NCI-H128 (cell line): Measurements from ENCODE around the gene VPS13D.

Experiments used
- DNase-seq: peaks from one replicate; lab custom pipeline; 2025; ENCODE audit not compliant: unreplicated experiment; lab: John Stamatoyannopoulos, UW

Gene VPS13D

DNA sequence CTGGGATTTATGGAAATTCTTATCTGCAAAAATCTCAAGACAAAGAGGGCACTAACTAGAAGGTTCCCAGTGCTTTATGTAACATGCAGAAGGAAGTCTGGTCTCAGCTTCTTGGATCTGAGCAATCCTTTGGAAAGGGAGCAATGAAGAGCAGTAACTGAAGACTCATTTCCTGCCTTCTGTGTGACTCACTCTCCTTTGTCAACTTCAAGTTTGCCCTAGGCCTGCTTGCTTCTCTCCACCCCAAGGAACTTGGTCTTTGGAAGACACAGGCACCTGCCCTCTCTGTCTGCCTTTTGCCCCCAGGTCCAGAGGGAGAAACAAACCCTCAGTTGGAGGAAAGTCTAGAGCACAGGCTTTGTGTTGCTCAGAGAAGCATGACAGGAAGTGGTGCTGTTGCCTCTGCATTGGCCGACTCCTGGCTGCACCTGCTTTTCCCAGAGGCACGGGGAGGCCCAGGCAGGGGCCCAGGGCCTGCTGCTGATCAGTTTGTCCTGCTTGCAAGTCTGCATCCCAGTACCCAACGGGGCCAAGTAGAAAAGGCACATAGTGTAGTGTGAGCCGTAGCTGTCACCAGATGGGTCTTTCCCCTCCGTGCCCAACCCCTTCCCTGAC, 251.0 kb downstream of the VPS13D start:
- DNase-seq: no peak

DNA sequence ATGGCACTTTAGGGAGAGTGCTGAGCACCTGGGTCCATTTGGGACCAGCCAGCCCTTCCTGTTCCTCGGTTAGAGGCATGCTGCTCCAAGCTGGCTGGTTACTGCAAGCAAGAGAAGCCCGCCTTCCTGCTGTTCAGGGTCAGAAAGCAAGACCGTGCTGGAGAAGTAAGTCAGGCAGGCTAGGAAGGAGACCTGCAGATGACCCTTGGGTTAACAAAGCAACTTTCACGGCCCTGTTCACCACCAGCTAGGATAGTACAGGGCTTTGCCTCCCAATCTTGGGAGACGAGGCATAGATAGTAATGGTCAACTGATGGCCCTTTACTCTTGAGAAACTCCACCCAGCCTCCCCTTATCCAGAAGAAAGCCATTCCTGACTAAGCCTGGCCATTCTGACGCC, 252.1 kb downstream of the VPS13D start:
- DNase-seq: no peak

DNA sequence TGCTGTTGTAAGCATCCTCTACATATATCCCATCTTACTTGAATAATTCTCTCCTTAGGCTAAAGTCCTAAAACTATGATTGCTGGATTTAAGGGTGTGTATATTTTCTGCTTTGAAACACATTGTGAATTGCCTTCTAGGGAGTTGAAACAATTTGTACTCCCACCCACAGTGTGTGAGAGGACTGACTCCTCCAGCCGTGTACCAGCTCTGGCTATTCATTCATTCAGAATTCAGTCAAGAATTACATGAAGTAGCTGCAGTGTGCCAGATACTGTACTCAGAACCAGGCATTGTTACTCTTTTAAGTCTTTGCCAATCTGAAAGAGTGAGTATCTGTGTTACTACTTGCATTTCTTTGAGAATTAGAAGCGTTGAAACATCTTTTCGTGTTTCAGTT, 253.2 kb downstream of the VPS13D start:
- no peak for DNase-seq

DNA sequence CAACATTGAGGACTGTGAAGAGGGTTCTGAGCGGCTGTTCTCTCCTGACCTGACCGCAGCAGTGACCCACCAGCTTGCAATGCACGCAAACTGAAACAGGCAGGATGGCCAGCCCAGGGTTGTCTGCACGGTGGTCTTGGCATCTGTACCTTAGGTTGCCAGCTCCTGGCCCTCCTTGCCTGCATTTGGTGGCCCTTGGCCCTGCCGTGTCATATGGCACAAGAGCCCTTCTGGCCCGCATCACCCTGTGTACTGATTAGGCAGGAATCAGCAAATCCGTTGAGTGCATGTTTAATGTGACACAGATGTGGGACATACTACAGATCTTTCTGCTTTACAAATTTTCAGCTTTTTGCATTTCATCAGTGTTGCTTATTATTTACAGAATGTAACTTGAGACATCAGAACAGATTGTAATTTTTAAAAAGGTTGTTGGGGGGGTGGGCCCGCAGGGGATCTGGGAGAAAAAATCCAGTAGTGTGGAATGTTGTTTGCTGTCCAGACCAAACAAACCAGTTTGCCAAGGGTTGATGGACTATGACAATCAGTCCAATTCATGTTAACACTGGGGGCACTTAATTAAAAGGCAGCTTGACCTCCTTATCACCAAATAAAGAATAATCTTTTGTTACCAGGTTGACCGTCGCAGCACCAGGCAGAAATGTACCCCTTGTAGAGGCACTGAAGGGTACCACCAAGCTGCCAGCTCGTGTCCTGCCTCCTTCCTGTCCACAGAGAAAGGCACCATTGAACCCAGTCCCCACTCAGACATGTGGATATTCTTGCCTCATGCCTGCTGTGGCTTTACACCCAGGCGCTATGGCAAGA, 255.6 kb downstream of the VPS13D start:
- no peak for DNase-seq

DNA sequence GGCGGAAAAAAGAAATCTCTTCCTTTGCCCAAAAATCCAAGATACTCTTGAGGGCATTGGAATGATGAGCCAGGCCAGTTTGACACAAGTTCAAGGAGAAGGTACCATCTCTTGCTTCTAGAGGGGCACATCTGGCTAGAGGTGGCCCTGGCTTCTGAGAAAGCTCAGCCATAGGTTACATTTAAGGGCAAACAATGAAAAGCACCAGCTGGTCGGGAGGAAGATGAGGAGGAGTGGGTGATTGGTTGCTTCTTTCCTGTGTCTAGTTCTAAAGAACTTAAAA, 256.2 kb downstream of the VPS13D start:
- DNase-seq: no peak

- no peak for DNase-seq
Measured at GRCh38 chr1:12486401-12487005, 256.7 kb downstream of the VPS13D start.

- DNase-seq: no peak
Measured at GRCh38 chr1:12487520-12487919, 257.7 kb downstream of the VPS13D start.

GRCh38 chr1:12488666-12489354, 259.0 kb downstream of the VPS13D start:
- DNase-seq: no peak

- no peak for DNase-seq
Measured at GRCh38 chr1:12490532-12491142, 260.8 kb downstream of the VPS13D start.

- no peak for DNase-seq
Measured at GRCh38 chr1:12491656-12492055, 261.8 kb downstream of the VPS13D start.

DNA sequence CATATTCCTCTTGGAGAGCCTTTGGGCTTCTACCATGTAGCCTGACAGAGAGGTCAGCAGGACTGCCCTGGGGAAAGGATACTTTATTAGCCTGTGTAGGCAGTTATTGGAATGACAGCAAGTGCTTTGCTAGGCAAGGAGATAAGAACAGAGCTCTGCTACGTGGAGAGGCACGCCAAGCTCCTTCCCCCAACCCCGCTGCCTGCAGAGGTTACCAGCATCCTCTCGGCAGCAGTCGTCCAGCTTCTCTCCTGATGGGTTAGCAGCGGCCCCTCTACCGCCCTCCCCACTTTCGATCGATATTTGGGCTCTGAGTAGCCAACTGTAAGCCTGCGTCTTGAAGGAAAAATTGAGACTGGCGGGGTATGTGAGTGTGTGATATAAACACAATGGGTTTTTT, 265.9 kb downstream of the VPS13D start:
- DNase-seq: no peak

GRCh38 chr1:12496154-12496961, 266.5 kb downstream of the VPS13D start:
- DNase-seq: no peak

DNA sequence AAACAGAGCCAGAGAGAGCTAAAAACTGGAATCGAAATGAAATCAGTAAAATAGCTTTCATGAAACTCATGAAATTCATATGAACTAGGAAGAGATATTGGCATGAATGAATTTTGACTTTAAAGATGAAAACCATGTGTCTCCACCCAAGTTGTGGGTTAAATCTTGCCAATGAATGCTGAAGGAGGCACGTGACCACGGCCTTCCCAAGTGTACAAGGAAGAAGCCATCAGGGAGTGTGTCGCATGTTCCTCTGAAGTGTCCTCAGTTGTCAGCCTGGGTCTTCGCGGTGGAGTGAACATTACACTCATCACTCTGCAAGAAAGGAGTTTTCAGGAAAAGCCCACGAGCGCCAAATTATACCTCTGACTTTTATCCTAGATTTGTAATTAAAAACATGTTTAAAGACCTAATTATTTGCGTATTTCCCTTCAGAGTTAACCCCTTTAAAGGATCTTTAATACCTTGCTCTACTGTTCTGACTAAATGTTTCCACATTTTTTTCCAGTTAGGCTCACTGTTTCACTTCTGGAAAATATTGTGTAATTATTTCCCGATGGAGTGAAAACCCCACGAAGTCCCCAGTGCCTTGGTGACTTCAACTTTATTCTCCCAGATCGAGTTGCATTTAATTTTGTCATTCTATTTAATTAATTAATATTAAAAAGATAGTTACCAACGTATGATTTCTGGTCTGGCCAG, 269.9 kb downstream of the VPS13D start:
- DNase-seq: no peak

GRCh38 chr1:12501661-12502060, 271.8 kb downstream of the VPS13D start:
- no peak for DNase-seq

GRCh38 chr1:12502336-12503109, 272.7 kb downstream of the VPS13D start:
- DNase-seq: no peak

- no peak for DNase-seq
Measured at GRCh38 chr1:12503709-12504108, 273.9 kb downstream of the VPS13D start.

- no peak for DNase-seq
Measured at GRCh38 chr1:12504601-12505000, 274.8 kb downstream of the VPS13D start.

GRCh38 chr1:12505231-12505630, 275.4 kb downstream of the VPS13D start:
- DNase-seq: no peak

- DNase-seq: no peak
Measured at GRCh38 chr1:12505639-12506280, 275.9 kb downstream of the VPS13D start.
